Astrocyte (in vitro differentiated cells and primary cell): ENCODE measurements around the gene OSGIN1.

ENCODE experiments used
- EZH2 ChIP-seq: IDR thresholded peaks from 2 replicates; pipeline ENCODE4 v1.6.1; 2012; ENCODE audit warnings: mild to moderate bottlenecking, low read length, inconsistent platforms; ENCODE audit not compliant: insufficient read depth
- TF ChIP-seq, protein P1 (sequence below): IDR thresholded peaks from 2 replicates; pipeline ENCODE4 v1.5.1; 2011; ENCODE audit warnings: low read depth, mild to moderate bottlenecking, inconsistent platforms, low read length, moderate library complexity; ENCODE audit not compliant: insufficient read depth

DNA sequence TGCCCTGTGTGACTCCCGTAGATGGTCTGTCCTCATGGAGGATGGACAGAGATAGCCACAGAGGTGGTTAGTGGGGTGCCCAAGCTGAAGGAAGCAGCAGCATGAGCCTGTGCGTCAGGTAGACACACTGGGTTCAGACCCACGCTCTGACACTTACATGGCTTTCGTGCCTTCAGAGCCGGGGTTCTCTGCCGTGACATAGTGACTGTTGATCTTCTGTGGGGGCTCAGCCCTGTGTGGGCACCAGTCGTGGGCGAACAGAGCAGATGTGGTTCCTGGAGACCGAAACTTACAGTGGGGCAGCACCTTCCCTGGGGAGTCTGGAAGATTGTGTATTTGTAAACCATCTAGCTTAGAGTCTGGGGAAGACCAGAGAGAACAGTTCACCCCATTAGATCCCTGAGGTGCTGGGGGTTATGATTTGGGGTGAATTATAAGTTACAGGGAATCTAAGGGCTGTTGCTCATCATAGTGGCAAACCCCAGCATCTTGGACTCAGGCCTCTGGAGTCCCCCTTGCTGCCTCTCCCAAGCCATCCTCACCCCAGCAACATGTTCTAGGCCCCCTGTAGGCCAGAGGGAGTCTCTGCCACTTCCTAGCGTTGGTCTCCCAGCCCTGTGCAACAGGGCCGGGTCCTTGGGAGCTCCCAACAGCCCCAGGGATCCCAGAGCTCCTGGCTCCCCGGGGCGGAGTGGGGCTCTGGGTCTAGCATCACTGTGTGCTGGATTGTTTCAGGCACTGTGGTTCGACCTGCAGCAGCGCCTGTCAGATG is 43.6 kb downstream of the OSGIN1 start:
- TF ChIP-seq, protein P1, sequence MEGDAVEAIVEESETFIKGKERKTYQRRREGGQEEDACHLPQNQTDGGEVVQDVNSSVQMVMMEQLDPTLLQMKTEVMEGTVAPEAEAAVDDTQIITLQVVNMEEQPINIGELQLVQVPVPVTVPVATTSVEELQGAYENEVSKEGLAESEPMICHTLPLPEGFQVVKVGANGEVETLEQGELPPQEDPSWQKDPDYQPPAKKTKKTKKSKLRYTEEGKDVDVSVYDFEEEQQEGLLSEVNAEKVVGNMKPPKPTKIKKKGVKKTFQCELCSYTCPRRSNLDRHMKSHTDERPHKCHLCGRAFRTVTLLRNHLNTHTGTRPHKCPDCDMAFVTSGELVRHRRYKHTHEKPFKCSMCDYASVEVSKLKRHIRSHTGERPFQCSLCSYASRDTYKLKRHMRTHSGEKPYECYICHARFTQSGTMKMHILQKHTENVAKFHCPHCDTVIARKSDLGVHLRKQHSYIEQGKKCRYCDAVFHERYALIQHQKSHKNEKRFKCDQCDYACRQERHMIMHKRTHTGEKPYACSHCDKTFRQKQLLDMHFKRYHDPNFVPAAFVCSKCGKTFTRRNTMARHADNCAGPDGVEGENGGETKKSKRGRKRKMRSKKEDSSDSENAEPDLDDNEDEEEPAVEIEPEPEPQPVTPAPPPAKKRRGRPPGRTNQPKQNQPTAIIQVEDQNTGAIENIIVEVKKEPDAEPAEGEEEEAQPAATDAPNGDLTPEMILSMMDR: no peak
- TF ChIP-seq EZH2: no peak
